Smooth muscle cell (in vitro differentiated cells): ENCODE results near the gene PEPD. TPM values are rescaled to one million over a fixed set of nuclear protein-coding genes. Genes with fewer than 3 reads are reported as not detected.

Experiments used
- DNase-seq: peaks from one replicate; lab custom pipeline; 2025; ENCODE audit not compliant: unreplicated experiment; lab: John Stamatoyannopoulos, UW
- H2AFZ ChIP-seq: fragments of 200-600 bp; sonication (generic); 2 replicates; pipeline ENCODE4 v1.6.0; 2016; ENCODE audit warnings: antibody characterized with exemption, low read depth, mild to moderate bottlenecking
- H3F3A ChIP-seq: fragments of 200-600 bp; sonication (generic); 2 replicates; pipeline ENCODE4 v1.6.0; 2017; ENCODE audit warnings: antibody characterized with exemption, low read depth
- H3K27ac ChIP-seq: fragments of 200-600 bp; sonication (generic); 2 replicates; pipeline ENCODE4 v1.5.1; 2016; ENCODE audit warnings: low read depth, mild to moderate bottlenecking
- H3K27me3 ChIP-seq: fragments of 200-600 bp; sonication (generic); 2 replicates; pipeline ENCODE4 v1.6.1; 2016; ENCODE audit warnings: low read depth, mild to moderate bottlenecking
- H3K36me3 ChIP-seq: fragments of 200-600 bp; sonication (generic); 2 replicates; pipeline ENCODE4 v1.5.1; 2016; ENCODE audit warnings: low read depth
- H3K4me1 ChIP-seq: fragments of 200-600 bp; sonication (generic); 2 replicates; pipeline ENCODE4 v1.5.1; 2016; ENCODE audit warnings: low read depth
- H3K4me2 ChIP-seq: fragments of 200-600 bp; sonication (generic); 2 replicates; pipeline ENCODE4 v1.6.0; 2016; ENCODE audit warnings: mild to moderate bottlenecking
- H3K4me3 ChIP-seq: fragments of 200-600 bp; sonication (generic); 2 replicates; pipeline ENCODE4 v1.5.1; 2016; ENCODE audit warnings: mild to moderate bottlenecking
- H3K79me2 ChIP-seq: fragments of 200-600 bp; sonication (generic); 2 replicates; pipeline ENCODE4 v1.6.0; 2016; ENCODE audit warnings: low read depth, mild to moderate bottlenecking
- H3K9ac ChIP-seq: fragments of 200-600 bp; sonication (generic); 2 replicates; pipeline ENCODE4 v1.6.0; 2016; ENCODE audit warnings: low read depth
- H3K9me3 ChIP-seq: fragments of 200-600 bp; sonication (generic); replicated peaks from 2 replicates; pipeline ENCODE4 v1.5.1; 2016; ENCODE audit warnings: low read depth
- H4K20me1 ChIP-seq: fragments of 200-600 bp; sonication (generic); 2 replicates; pipeline ENCODE4 v1.6.0; 2016; ENCODE audit warnings: low read depth
- WGBS: methylation state at CpG from one replicate; pipeline ENCODE4 v1.1.7; 2016; ENCODE audit warnings: low lambda C conversion rate; 5-methylcytosine and 5-hydroxymethylcytosine counted together
- polyA plus RNA-seq: library from polyadenylated mRNA; unstranded; fragments of >200 nt; fragmentation: Nextera tagmentation; extraction: Ambion mirVana; gene quantifications from 2 replicates; pipeline ENCODE4 v1.2.1, GENCODE V29; 2016
- total RNA-seq: library from RNA; depleted of rRNA; stranded (reverse); fragments of >200 nt; gene quantifications from 2 replicates; pipeline ENCODE4 v1.2.3, GENCODE V29; 2014
- TF ChIP-seq, protein P1 (sequence below): fragments of 200-600 bp; sonication (generic); IDR thresholded peaks from 2 replicates; pipeline ENCODE4 v1.5.1; 2017; ENCODE audit warnings: borderline replicate concordance, mild to moderate bottlenecking, antibody characterized with exemption; ENCODE audit not compliant: insufficient read depth, poor library complexity, severe bottlenecking

Gene PEPD
- total and polyA plus RNA-seq, 2 experiments from 2014 or later = 57.2 to 70.4 TPM

- no peaks in the 10 kb centered on the region for H4K20me1 ChIP-seq
- H2AFZ ChIP-seq = no peak overlapping the region
- H3K9me3 ChIP-seq = no peaks in the 10 kb centered on the region
- H3K36me3 ChIP-seq = no peaks in the 10 kb centered on the region
- no peaks in the 10 kb centered on the region for H3F3A ChIP-seq
- H3K79me2 ChIP-seq = no peaks in the 10 kb centered on the region
- H3K9ac ChIP-seq = no peak overlapping the region
- no peak overlapping the region for H3K4me2 ChIP-seq
- DNase-seq = no peak
- H3K4me1 ChIP-seq = no peaks in the 10 kb centered on the region
- no peak overlapping the region for H3K27ac ChIP-seq
- WGBS = 79% methylated on average over 5 of the region's 5 CpGs
- H3K4me3 ChIP-seq = no peak overlapping the region
- peaks cover 21% of the 10 kb centered on the region for H3K27me3 ChIP-seq
- TF ChIP-seq, protein P1, sequence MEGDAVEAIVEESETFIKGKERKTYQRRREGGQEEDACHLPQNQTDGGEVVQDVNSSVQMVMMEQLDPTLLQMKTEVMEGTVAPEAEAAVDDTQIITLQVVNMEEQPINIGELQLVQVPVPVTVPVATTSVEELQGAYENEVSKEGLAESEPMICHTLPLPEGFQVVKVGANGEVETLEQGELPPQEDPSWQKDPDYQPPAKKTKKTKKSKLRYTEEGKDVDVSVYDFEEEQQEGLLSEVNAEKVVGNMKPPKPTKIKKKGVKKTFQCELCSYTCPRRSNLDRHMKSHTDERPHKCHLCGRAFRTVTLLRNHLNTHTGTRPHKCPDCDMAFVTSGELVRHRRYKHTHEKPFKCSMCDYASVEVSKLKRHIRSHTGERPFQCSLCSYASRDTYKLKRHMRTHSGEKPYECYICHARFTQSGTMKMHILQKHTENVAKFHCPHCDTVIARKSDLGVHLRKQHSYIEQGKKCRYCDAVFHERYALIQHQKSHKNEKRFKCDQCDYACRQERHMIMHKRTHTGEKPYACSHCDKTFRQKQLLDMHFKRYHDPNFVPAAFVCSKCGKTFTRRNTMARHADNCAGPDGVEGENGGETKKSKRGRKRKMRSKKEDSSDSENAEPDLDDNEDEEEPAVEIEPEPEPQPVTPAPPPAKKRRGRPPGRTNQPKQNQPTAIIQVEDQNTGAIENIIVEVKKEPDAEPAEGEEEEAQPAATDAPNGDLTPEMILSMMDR = no peak
Observed at GRCh38 chr19:33366897-33367296, 154.7 kb downstream of the PEPD start.

DNA sequence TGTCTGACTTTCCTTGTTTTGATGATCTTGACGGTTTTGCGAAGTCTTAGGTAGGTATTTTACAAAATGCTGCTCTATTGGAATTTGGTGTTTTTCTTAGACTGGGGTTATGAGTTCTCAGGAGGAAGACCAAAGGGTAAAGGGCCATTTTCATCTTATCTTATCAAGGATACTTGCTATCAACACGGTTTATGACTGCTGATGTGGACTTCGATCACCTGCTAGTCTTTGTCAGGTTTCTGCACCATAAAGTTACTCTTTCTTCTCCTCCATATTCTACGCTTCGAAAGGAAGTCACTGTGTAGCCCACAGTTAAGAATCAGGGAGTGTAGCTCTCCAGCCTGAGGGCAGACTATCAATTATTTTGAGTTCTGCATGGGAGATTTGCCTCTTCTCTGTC is 155.5 kb downstream of the PEPD start:
- WGBS = 84% methylated on average over 6 of the region's 6 CpGs
- no peak overlapping the region for H3K9ac ChIP-seq
- H3K79me2 ChIP-seq = no peaks in the 10 kb centered on the region
- no peaks in the 10 kb centered on the region for H3K36me3 ChIP-seq
- no peaks in the 10 kb centered on the region for H3F3A ChIP-seq
- no peak overlapping the region for H3K27ac ChIP-seq
- H3K4me2 ChIP-seq = no peak overlapping the region
- H3K4me3 ChIP-seq = no peak overlapping the region
- H2AFZ ChIP-seq = no peak overlapping the region
- H3K27me3 ChIP-seq = peaks cover 21% of the 10 kb centered on the region
- H3K9me3 ChIP-seq = no peaks in the 10 kb centered on the region
- DNase-seq = no peak
- TF ChIP-seq, protein P1 = no peak
- H3K4me1 ChIP-seq = no peaks in the 10 kb centered on the region
- no peaks in the 10 kb centered on the region for H4K20me1 ChIP-seq

- DNase-seq = no peak
- no peak overlapping the region for H3K27ac ChIP-seq
- no peaks in the 10 kb centered on the region for H3K4me1 ChIP-seq
- no peaks in the 10 kb centered on the region for H3K79me2 ChIP-seq
- H2AFZ ChIP-seq = no peak overlapping the region
- no peak overlapping the region for H3K4me3 ChIP-seq
- no peaks in the 10 kb centered on the region for H3K36me3 ChIP-seq
- H4K20me1 ChIP-seq = no peaks in the 10 kb centered on the region
- WGBS = 86% methylated on average over 7 of the region's 7 CpGs
- no peak overlapping the region for H3K4me2 ChIP-seq
- TF ChIP-seq, protein P1 = no peak
- peaks cover 21% of the 10 kb centered on the region for H3K27me3 ChIP-seq
- H3F3A ChIP-seq = no peaks in the 10 kb centered on the region
- H3K9me3 ChIP-seq = no peaks in the 10 kb centered on the region
- H3K9ac ChIP-seq = no peak overlapping the region
Observed at GRCh38 chr19:33365691-33366090, 155.9 kb downstream of the PEPD start.

DNA sequence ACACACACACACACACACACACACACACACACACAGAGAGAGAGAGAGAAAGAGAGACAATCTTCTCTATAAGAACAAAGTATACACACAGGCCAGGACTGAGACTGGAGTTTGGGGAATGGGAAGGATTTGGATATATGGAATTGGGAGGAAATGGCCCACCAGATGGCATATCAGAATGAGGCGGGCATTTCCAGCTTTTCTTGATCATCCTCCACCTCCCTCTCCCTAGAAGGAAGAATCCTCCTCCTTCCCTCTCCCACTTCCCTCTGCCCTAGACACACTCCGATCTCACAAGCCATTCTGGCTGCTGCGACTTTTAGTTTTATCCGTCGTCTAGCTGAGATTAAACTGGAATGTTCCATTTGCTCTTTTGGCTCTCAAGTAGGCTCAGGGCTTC is 158.1 kb downstream of the PEPD start:
- TF ChIP-seq, protein P1 = no peak
- Histone ChIP-seq H3K27ac (no peak overlapping the region), H3K9ac (no peak overlapping the region), H3K79me2 (no peaks in the 10 kb centered on the region), H3K4me3 (no peak overlapping the region), H3K9me3 (no peaks in the 10 kb centered on the region), H3K27me3 (peaks cover 21% of the 10 kb centered on the region), H3F3A (no peaks in the 10 kb centered on the region), H3K36me3 (no peaks in the 10 kb centered on the region), H4K20me1 (no peaks in the 10 kb centered on the region), H2AFZ (no peak overlapping the region), H3K4me2 (no peak overlapping the region), H3K4me1 (no peaks in the 10 kb centered on the region)
- no peak for DNase-seq
- 88% methylated on average over 5 of the region's 5 CpGs for WGBS
